ENCODE results near the gene BCAT1.
"Not testable (repeated sequence)": the region's sequence is repeated elsewhere in the genome, so short reads cannot be mapped to it uniquely, and the experiment has no call there.

Gene BCAT1

GRCh38 chr12:24861766-24862540, 86.9 kb downstream of the BCAT1 start:
- Histone ChIP-seq H3K36me3 (replicated peaks) (peaks cover 8% of the 10 kb centered on the region; the same call in 1 of the 2 replicates), H3K27me3 (ENCODE audit: low read depth) (no peaks in the 10 kb centered on the region), H3K4me1 (peaks cover 37% of the 10 kb centered on the region), H3K9me3 (no peaks in the 10 kb centered on the region), H3K4me3 (no peak overlapping the region)
- DNase-seq (ENCODE audit: low spot score in 2 of 2) = no peak
- in situ Hi-C loops (cut with MboI; ENCODE audit: low sequenced_read_pairs) = no loop called here

- in situ Hi-C loops (cut with MboI; ENCODE audit: low sequenced_read_pairs) = no loop called here
- Histone ChIP-seq H3K9me3 (no peaks in the 10 kb centered on the region), H3K4me1 (peaks cover 37% of the 10 kb centered on the region), H3K27me3 (ENCODE audit: low read depth) (no peaks in the 10 kb centered on the region), H3K4me3 (no peak overlapping the region), H3K36me3 (replicated peaks) (peaks cover 5% of the 10 kb centered on the region; the same call in 1 of the 2 replicates)
- peak; percentile 29 to 74 for DNase-seq (ENCODE audit: low spot score in 2 of 2)
Measured at GRCh38 chr12:24860546-24860945, 88.4 kb downstream of the BCAT1 start.

- no peak for DNase-seq (ENCODE audit: low spot score in 2 of 2)
- in situ Hi-C loops (cut with MboI; ENCODE audit: low sequenced_read_pairs) = no loop called here
- no peaks in the 10 kb centered on the region for H3K27me3 ChIP-seq (ENCODE audit: low read depth)
- H3K4me3 ChIP-seq = no peak overlapping the region
- H3K4me1 ChIP-seq = peaks cover 21% of the 10 kb centered on the region
- H3K36me3 ChIP-seq (replicated peaks) = peaks cover 8% of the 10 kb centered on the region; the same call in 1 of the 2 replicates
- H3K9me3 ChIP-seq = no peaks in the 10 kb centered on the region
Measured at GRCh38 chr12:24856541-24856940, 92.4 kb downstream of the BCAT1 start.

- Histone ChIP-seq H3K27me3 (ENCODE audit: low read depth) (no peaks in the 10 kb centered on the region), H3K4me3 (no peak overlapping the region), H3K4me1 (peaks cover 7% of the 10 kb centered on the region), H3K36me3 (replicated peaks) (peaks cover 8% of the 10 kb centered on the region; the same call in 1 of the 2 replicates), H3K9me3 (no peaks in the 10 kb centered on the region)
- in situ Hi-C loops (cut with MboI; ENCODE audit: low sequenced_read_pairs) = no loop called here
- DNase-seq (ENCODE audit: low spot score in 2 of 2) = no peak
Measured at GRCh38 chr12:24854908-24855307, 94.0 kb downstream of the BCAT1 start.

- H3K4me1 ChIP-seq = peaks cover 4% of the 10 kb centered on the region
- H3K27me3 ChIP-seq (ENCODE audit: low read depth) = no peaks in the 10 kb centered on the region
- no peaks in the 10 kb centered on the region for H3K9me3 ChIP-seq
- no peak overlapping the region for H3K4me3 ChIP-seq
- in situ Hi-C loops (cut with MboI; ENCODE audit: low sequenced_read_pairs) = no loop called here
- no peak for DNase-seq (ENCODE audit: low spot score in 2 of 2)
- peaks cover 8% of the 10 kb centered on the region; the same call in 1 of the 2 replicates for H3K36me3 ChIP-seq (replicated peaks)
Measured at GRCh38 chr12:24854017-24854416, 94.9 kb downstream of the BCAT1 start.

GRCh38 chr12:24853588-24853987, 95.3 kb downstream of the BCAT1 start:
- Histone ChIP-seq H3K4me1 (peaks cover 4% of the 10 kb centered on the region), H3K9me3 (no peaks in the 10 kb centered on the region), H3K27me3 (ENCODE audit: low read depth) (no peaks in the 10 kb centered on the region), H3K4me3 (no peak overlapping the region), H3K36me3 (replicated peaks) (peaks cover 6% of the 10 kb centered on the region; the same call in 1 of the 2 replicates)
- in situ Hi-C loops (cut with MboI; ENCODE audit: low sequenced_read_pairs) = no loop called here
- DNase-seq (ENCODE audit: low spot score in 2 of 2) = no peak

GRCh38 chr12:24853094-24853493, 95.8 kb downstream of the BCAT1 start:
- peaks cover 4% of the 10 kb centered on the region for H3K4me1 ChIP-seq
- DNase-seq (ENCODE audit: low spot score in 2 of 2) = no peak
- in situ Hi-C loops (cut with MboI; ENCODE audit: low sequenced_read_pairs) = no loop called here
- no peaks in the 10 kb centered on the region for H3K9me3 ChIP-seq
- H3K27me3 ChIP-seq (ENCODE audit: low read depth) = no peaks in the 10 kb centered on the region
- H3K36me3 ChIP-seq (replicated peaks) = peaks cover 8% of the 10 kb centered on the region
- no peak overlapping the region for H3K4me3 ChIP-seq

GRCh38 chr12:24852420-24852819, 96.5 kb downstream of the BCAT1 start:
- no peak for DNase-seq (ENCODE audit: low spot score in 2 of 2)
- Histone ChIP-seq H3K4me1 (peaks cover 4% of the 10 kb centered on the region), H3K27me3 (ENCODE audit: low read depth) (no peaks in the 10 kb centered on the region), H3K4me3 (no peak overlapping the region), H3K36me3 (replicated peaks) (peaks cover 13% of the 10 kb centered on the region), H3K9me3 (no peaks in the 10 kb centered on the region)
- in situ Hi-C loops (cut with MboI; ENCODE audit: low sequenced_read_pairs) = no loop called here

GRCh38 chr12:24851883-24852282, 97.0 kb downstream of the BCAT1 start:
- DNase-seq (ENCODE audit: low spot score in 2 of 2); H3K27me3 ChIP-seq (ENCODE audit: low read depth); H3K9me3 ChIP-seq; H3K4me3 ChIP-seq; in situ Hi-C loops (cut with MboI; ENCODE audit: low sequenced_read_pairs); H3K4me1 ChIP-seq: not testable (repeated sequence)
- peaks cover 18% of the 10 kb centered on the region for H3K36me3 ChIP-seq (replicated peaks)

- Histone ChIP-seq H3K27me3 (ENCODE audit: low read depth) (no peaks in the 10 kb centered on the region), H3K36me3 (replicated peaks) (peaks cover 19% of the 10 kb centered on the region), H3K4me3 (no peak overlapping the region), H3K9me3 (no peaks in the 10 kb centered on the region), H3K4me1 (peaks cover 4% of the 10 kb centered on the region)
- in situ Hi-C loops (cut with MboI; ENCODE audit: low sequenced_read_pairs) = no loop called here
- no peak for DNase-seq (ENCODE audit: low spot score in 2 of 2)
Measured at GRCh38 chr12:24851341-24851740, 97.6 kb downstream of the BCAT1 start.

GRCh38 chr12:24850496-24850895, 98.4 kb downstream of the BCAT1 start:
- Histone ChIP-seq H3K27me3 (ENCODE audit: low read depth) (no peaks in the 10 kb centered on the region), H3K36me3 (replicated peaks) (peaks cover 19% of the 10 kb centered on the region), H3K4me3 (no peak overlapping the region), H3K9me3 (no peaks in the 10 kb centered on the region), H3K4me1 (peaks cover 4% of the 10 kb centered on the region)
- no peak for DNase-seq (ENCODE audit: low spot score in 2 of 2)
- in situ Hi-C loops (cut with MboI; ENCODE audit: low sequenced_read_pairs) = no loop called here

GRCh38 chr12:24848941-24849477, 99.9 kb downstream of the BCAT1 start:
- Histone ChIP-seq H3K4me3 (no peak overlapping the region), H3K27me3 (ENCODE audit: low read depth) (no peaks in the 10 kb centered on the region), H3K36me3 (replicated peaks) (peaks cover 19% of the 10 kb centered on the region), H3K4me1 (peaks cover 2% of the 10 kb centered on the region), H3K9me3 (no peaks in the 10 kb centered on the region)
- in situ Hi-C loops (cut with MboI; ENCODE audit: low sequenced_read_pairs) = no loop called here
- no peak for DNase-seq (ENCODE audit: low spot score in 2 of 2)

- Histone ChIP-seq H3K4me1 (no peaks in the 10 kb centered on the region), H3K4me3 (no peak overlapping the region), H3K36me3 (replicated peaks) (peaks cover 19% of the 10 kb centered on the region), H3K9me3 (no peaks in the 10 kb centered on the region), H3K27me3 (ENCODE audit: low read depth) (no peaks in the 10 kb centered on the region)
- in situ Hi-C loops (cut with MboI; ENCODE audit: low sequenced_read_pairs) = no loop called here
- no peak for DNase-seq (ENCODE audit: low spot score in 2 of 2)
Measured at GRCh38 chr12:24846689-24847088, 102.2 kb downstream of the BCAT1 start.

GRCh38 chr12:24845615-24846014, 103.3 kb downstream of the BCAT1 start:
- peaks cover 25% of the 10 kb centered on the region for H3K36me3 ChIP-seq (replicated peaks)
- in situ Hi-C loops (cut with MboI; ENCODE audit: low sequenced_read_pairs) = no loop called here

More at GRCh38 chr12:24845615-24846014, 103.3 kb downstream of the BCAT1 start:
- Histone ChIP-seq H3K4me1 (no peaks in the 10 kb centered on the region), H3K27me3 (ENCODE audit: low read depth) (no peaks in the 10 kb centered on the region), H3K9me3 (no peaks in the 10 kb centered on the region), H3K4me3 (no peak overlapping the region)
- DNase-seq (ENCODE audit: low spot score in 2 of 2) = no peak

Data from HAP-1 (cell line).